Upper lobe of left lung (tissue), 4 donors: Measurements from ENCODE around the gene PLEKHG2.

Source experiments
- EP300 ChIP-seq, 4 donors: sonication (generic); formaldehyde crosslinking; IDR thresholded peaks; one replicate each; pipeline ENCODE4 v1.5.1; 2017; ENCODE audit warnings: antibody characterized with exemption in 4 of 4, control low read depth in 2 of 4
- POLR2A ChIP-seq, 4 donors: fragments of 450-650 bp; IDR thresholded peaks; one replicate each; pipeline ENCODE4 v1.5.1; 2016 to 2017; ENCODE audit warnings: antibody characterized with exemption in 4 of 4, mild to moderate bottlenecking in 2 of 4
- POLR2AphosphoS5 ChIP-seq, 2 donors: sonication (generic); formaldehyde crosslinking; IDR thresholded peaks; one replicate each; pipeline ENCODE4 v1.5.1; 2017; ENCODE audit warnings: antibody characterized with exemption in 2 of 2
- TF ChIP-seq, protein P1 (sequence below), 6 experiments: fragments of 450-650 bp in 4 of 6; fragments of 200-600 bp in 2 of 6; sonication (generic) in 2 of 6; IDR thresholded peaks; one replicate each; pipeline ENCODE4 v1.5.1; 2016 to 2019; ENCODE audit warnings: antibody characterized with exemption in 6 of 6

DNA sequence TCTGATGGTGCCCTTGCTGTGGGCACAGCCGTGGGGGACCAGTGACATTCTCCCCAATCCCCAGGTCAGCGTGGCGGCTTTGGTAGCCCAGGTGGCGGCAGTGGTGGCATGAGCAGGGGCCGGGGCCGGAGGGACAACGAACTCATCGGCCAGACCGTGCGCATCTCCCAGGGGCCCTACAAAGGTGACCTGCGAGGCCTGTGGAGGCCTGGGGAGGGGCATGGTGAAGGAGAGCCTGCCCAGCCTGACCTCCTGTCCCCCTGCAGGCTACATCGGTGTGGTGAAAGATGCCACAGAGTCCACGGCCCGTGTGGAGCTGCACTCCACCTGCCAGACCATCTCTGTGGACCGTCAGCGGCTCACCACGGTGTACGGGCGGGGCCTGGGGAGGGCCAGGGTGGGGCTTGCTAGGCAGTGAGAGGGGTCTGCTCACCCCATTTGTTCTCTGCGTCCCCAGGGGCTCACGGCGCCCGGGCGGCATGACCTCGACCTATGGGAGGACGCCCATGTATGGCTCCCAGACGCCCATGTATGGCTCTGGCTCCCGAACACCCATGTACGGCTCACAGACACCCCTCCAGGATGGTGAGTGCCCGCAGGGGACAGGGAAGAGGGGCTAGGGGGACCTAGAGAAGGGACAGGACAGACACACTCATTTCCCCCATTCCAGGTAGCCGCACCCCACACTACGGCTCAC is 60.4 kb downstream of the PLEKHG2 start:
- TF ChIP-seq, protein P1, sequence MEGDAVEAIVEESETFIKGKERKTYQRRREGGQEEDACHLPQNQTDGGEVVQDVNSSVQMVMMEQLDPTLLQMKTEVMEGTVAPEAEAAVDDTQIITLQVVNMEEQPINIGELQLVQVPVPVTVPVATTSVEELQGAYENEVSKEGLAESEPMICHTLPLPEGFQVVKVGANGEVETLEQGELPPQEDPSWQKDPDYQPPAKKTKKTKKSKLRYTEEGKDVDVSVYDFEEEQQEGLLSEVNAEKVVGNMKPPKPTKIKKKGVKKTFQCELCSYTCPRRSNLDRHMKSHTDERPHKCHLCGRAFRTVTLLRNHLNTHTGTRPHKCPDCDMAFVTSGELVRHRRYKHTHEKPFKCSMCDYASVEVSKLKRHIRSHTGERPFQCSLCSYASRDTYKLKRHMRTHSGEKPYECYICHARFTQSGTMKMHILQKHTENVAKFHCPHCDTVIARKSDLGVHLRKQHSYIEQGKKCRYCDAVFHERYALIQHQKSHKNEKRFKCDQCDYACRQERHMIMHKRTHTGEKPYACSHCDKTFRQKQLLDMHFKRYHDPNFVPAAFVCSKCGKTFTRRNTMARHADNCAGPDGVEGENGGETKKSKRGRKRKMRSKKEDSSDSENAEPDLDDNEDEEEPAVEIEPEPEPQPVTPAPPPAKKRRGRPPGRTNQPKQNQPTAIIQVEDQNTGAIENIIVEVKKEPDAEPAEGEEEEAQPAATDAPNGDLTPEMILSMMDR (IDR thresholded peaks at IDR 0.05) = no peak
- TF ChIP-seq EP300 (IDR thresholded peaks at IDR 0.05) (no peak), POLR2AphosphoS5 (IDR thresholded peaks at IDR 0.05) (no peak), POLR2A (IDR thresholded peaks at IDR 0.05) (no peak)
